Measurements from ENCODE around the gene ZNF12.

DNA sequence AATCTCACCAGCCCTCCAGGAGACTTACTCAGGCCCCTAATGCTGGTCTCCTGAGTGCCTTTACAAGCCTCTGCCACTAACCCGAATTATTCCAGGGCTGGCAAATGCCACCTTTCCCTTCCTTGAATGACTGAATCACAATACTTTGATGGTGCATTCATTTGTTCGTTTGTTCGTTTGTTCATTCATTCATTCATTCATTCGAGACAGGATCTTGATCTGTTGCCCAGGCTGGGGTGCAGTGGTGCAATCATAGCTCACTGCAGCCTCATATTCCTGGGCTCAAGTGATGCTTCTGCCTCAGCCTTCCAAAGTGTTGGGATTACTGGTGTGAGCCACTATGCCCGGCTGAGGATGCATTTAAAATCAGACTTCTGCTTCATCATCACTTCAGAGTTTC, 6.0 kb downstream of the ZNF12 start:
- TF ChIP-seq GATA2 (IDR thresholded peaks at IDR 0.05; ENCODE audit: low read depth, low read length) = no peak
- no peak for TF ChIP-seq GATA3 (IDR thresholded peaks at IDR 0.05; ENCODE audit: low read depth, low read length)

All from SH-SY5Y (cell line).